GM12872 (cell line): ENCODE results near the gene DHRS7B.

ENCODE experiments used
- TF ChIP-seq, protein P1 (sequence below): IDR thresholded peaks from 3 replicates; pipeline ENCODE4 v1.5.1; 2011; ENCODE audit warnings: low read depth, mild to moderate bottlenecking, low read length, moderate library complexity; ENCODE audit not compliant: insufficient read depth

The DHRS7B gene

DNA sequence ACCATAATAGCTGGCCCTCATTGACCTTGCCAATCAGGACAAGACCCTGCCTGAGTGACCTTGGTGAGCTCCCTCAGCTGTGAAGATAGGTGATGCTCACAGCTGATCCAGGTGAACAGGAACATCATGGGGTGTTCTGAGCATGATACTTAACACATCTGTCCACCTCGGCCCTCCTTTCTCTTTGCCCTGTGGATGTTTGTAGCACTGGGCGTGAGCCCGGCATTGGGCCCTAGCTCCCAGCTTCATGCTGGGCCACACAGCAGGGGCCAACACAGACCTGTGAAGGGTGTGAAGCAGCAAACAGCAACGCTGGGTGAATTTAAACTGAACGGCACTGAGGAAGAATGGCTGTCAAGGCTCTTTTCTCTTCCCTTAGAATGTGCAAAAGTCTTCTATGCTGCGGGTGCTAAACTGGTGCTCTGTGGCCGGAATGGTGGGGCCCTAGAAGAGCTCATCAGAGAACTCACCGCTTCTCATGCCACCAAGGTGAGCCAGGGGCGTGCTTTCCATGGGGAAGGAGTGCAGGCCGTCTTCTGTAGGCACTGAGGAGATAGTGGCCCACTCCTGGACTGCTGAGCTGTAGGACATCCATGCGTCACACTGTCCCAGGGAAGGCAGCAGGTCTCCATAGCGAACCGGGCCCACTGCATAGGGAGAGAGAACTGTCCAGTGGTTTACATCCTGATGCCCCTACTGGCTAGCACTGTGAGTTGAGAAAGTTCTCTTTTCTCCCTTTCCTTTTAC is 51.3 kb downstream of the DHRS7B start:
- TF ChIP-seq, protein P1, sequence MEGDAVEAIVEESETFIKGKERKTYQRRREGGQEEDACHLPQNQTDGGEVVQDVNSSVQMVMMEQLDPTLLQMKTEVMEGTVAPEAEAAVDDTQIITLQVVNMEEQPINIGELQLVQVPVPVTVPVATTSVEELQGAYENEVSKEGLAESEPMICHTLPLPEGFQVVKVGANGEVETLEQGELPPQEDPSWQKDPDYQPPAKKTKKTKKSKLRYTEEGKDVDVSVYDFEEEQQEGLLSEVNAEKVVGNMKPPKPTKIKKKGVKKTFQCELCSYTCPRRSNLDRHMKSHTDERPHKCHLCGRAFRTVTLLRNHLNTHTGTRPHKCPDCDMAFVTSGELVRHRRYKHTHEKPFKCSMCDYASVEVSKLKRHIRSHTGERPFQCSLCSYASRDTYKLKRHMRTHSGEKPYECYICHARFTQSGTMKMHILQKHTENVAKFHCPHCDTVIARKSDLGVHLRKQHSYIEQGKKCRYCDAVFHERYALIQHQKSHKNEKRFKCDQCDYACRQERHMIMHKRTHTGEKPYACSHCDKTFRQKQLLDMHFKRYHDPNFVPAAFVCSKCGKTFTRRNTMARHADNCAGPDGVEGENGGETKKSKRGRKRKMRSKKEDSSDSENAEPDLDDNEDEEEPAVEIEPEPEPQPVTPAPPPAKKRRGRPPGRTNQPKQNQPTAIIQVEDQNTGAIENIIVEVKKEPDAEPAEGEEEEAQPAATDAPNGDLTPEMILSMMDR: no peak

DNA sequence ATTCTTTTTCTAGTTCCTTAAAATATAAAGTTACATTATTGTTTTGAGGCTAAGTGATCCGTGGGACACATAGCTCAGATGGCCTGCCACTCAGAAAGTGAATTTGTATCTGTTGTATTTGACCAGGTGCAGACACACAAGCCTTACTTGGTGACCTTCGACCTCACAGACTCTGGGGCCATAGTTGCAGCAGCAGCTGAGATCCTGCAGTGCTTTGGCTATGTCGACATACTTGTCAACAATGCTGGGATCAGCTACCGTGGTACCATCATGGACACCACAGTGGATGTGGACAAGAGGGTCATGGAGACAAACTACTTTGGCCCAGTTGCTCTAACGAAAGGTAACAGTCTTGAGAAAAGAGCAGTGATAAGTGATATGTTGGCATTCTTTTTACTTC is 56.7 kb downstream of the DHRS7B start:
- TF ChIP-seq, protein P1: no peak

DNA sequence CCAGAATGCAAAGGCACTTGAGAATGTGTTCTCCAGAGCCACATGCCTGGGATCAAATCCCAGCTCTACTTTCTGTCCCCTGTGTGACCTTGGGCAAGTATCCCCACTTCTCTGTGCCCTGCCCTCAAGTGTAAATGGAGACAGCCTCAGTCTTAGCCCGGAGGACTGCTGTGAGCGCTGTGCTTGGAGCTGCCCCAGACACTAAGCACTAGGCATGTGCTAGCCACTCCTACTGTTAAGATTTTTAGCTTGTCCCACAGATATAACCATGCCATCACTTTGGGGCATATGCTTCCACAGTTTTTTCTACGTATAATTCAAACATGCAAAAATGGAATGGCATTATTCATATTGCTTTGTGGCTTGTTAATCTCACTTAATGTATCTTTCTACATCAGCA is 57.8 kb downstream of the DHRS7B start:
- TF ChIP-seq, protein P1: no peak

DNA sequence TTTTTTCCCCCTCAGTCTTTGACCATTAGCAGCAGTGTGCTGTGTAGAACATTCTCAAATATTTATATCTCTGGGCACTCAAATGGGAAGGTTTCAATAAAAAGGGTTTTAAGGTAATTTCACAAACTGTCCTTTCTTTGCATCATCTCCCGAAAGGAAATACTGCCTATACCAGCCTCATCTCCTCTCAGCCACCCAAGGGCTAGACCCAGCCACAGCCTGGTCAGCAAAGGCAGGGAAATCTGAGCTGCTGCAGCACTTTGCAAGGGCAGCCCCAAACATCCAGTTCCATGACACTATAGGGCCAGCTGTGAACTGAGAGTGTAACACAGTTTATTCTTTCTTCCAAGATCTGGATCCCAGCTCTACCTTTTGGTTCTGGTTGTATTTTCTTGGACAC is 58.3 kb downstream of the DHRS7B start:
- TF ChIP-seq, protein P1: no peak

DNA sequence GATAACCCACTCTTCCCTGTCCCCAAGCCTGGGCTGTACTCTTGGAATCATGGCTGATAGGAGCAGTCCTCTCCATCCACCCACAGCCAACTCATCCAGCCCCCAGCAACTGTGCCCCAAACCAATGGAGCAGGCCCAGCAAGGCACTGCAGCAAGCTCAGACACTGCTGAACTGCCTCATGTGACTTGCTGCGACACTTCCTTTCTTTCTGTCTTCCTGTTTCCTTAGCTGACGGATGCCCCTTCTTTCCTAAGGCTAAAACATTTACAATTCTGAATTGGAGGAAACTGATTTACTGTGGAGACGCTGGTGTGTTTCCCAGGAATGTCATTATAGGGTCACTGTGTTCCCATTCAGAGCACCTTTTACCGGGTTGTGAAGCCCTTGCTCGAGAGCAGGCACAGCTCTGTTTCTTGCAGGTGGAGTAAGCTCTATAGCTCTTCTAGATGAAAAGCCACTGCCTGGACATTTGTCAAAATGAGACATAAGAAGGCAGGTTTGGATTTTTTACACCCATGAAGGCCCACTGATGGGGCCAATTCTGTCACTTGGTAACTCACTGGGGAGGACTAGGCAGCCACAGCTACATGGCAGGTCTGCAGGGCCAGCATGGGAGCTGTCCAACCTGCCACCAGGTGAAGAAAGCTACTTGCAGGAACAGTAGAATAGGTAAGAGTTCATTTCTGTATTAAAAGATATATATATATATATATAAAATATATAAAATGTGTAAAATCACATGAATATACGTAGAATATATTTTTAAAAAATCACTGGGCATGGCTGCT is 59.8 kb downstream of the DHRS7B start:
- TF ChIP-seq, protein P1: no peak

DNA sequence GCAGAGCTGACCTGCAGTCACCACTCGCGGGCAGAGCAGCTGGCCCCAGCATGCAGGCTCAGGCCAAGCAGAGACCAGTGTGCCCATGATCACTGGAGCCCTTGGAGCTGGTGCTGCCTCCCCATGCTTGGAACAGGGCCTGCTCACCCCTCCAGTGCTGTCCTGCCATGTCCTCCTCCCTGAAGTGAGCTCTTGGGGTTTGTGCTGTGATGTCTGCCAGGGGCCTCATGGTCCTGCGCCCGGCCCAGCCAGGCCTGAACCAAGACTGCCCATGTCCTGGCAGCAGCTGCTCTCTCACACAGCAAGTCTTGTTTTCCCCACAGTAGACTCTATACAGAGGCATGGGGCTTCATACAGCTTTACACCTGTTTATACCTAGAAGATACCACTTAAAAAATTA is 62.6 kb downstream of the DHRS7B start:
- TF ChIP-seq, protein P1: no peak

DNA sequence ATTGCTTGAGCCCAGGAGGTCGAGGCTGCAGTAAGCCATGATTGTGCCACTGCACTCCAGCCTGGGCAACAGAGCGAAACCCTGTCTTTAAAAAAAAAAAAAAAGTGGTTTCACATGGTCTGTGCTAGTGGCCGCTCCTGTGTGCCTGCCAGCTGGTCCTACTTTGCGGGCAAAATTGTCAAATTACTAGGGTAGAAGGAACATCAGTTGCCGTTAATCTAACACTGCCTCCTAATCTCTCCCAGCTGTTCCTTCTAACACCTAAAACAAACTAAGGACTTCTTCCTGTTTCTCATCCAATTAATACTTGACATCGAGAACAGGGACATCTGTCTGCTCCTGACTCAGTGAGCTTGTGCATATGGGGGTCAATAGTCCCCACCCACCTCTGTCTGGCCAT is 63.3 kb downstream of the DHRS7B start:
- TF ChIP-seq, protein P1: no peak
